Endodermal cell (in vitro differentiated cells): Measurements from ENCODE around the gene FRMPD2. TPM values are rescaled to one million over a fixed set of nuclear protein-coding genes. Genes with fewer than 3 reads are reported as not detected.

Experiments
- DNase-seq: peaks from one replicate; pipeline ENCODE4 v3.0.0-alpha.2; 2017
- H3K27ac ChIP-seq: 2 replicates; pipeline ENCODE4 v1.5.1; 2013; ENCODE audit warnings: mild to moderate bottlenecking, low read depth, low read length, moderate library complexity
- H3K27me3 ChIP-seq: 2 replicates; pipeline ENCODE4 v1.6.1; 2013; ENCODE audit warnings: mild to moderate bottlenecking, low read length, moderate library complexity; ENCODE audit not compliant: insufficient read depth, control insufficient read depth, poor library complexity, severe bottlenecking
- H3K36me3 ChIP-seq: 2 replicates; pipeline ENCODE4 v1.7.0; 2013; ENCODE audit warnings: mild to moderate bottlenecking, low read length, moderate library complexity; ENCODE audit not compliant: control insufficient read depth, insufficient read depth
- H3K4me1 ChIP-seq: one replicate; pipeline ENCODE4 v1.7.0; 2013; ENCODE audit warnings: low read length; ENCODE audit not compliant: control insufficient read depth, insufficient read depth
- H3K4me3 ChIP-seq: 2 replicates; pipeline ENCODE4 v1.5.1; 2013; ENCODE audit warnings: mild to moderate bottlenecking, low read length, moderate library complexity
- H3K9ac ChIP-seq: 2 replicates; pipeline ENCODE4 v1.6.1; 2013; ENCODE audit warnings: mild to moderate bottlenecking, low read length, moderate library complexity; ENCODE audit not compliant: poor library complexity, severe bottlenecking; ENCODE audit errors: extremely low read depth
- H3K9me3 ChIP-seq: 2 replicates; pipeline ENCODE4 v1.6.1; 2013; ENCODE audit warnings: mild to moderate bottlenecking, low read length, moderate library complexity; ENCODE audit not compliant: control insufficient read depth
- H3K27ac Mint-ChIP-seq: 2 replicates; pipeline ENCODE4 v1.8.0; 2020; ENCODE audit warnings: mixed read lengths
- H3K27me3 Mint-ChIP-seq: 2 replicates; pipeline ENCODE4 v1.8.0; 2021; ENCODE audit warnings: mild to moderate bottlenecking, mixed read lengths; ENCODE audit not compliant: insufficient read depth
- H3K36me3 Mint-ChIP-seq: 2 replicates; pipeline ENCODE4 v1.8.0; 2020; ENCODE audit warnings: low read depth, mixed read lengths
- H3K4me1 Mint-ChIP-seq: 2 replicates; pipeline ENCODE4 v1.8.0; 2020; ENCODE audit warnings: mixed read lengths
- H3K4me3 Mint-ChIP-seq: 2 replicates; pipeline ENCODE4 v1.8.0; 2020; ENCODE audit warnings: mild to moderate bottlenecking, moderate library complexity, mixed read lengths
- H3K9me3 Mint-ChIP-seq: 2 replicates; pipeline ENCODE4 v1.8.0; 2020; ENCODE audit warnings: mild to moderate bottlenecking, mixed read lengths
- WGBS, 2 experiments: methylation state at CpG; one replicate each; pipeline versions ENCODE4 v1.1.5 to v1.1.7; 2013; ENCODE audit warnings: missing lambda C conversion rate in 2 of 2, mixed read lengths in 1 of 2; ENCODE audit not compliant: insufficient coverage in 1 of 2, insufficient read length in 1 of 2; 5-methylcytosine and 5-hydroxymethylcytosine counted together
- total RNA-seq, 2 donors: library from RNA; stranded (reverse); fragmentation: NEBNext Ultra II Directional in 1 of 2; extraction: Animal tissue kit (Norgen Biotek cat#: 25700) in 1 of 2; gene quantifications; 2 replicates in 1 of 2; 3 replicates in 1 of 2; pipeline ENCODE4 v1.2.1, GENCODE V29; 2021
- TF ChIP-seq, protein P1 (sequence below): fragments of 200-600 bp; sonication (generic); conservative IDR thresholded peaks from 2 replicates; pipeline ENCODE4 v1.5.0; 2021; ENCODE audit warnings: antibody characterized with exemption, mild to moderate bottlenecking

Gene FRMPD2
- total RNA-seq, 2 donors from 2014 or later = 0.44 to 1.5 TPM

DNA sequence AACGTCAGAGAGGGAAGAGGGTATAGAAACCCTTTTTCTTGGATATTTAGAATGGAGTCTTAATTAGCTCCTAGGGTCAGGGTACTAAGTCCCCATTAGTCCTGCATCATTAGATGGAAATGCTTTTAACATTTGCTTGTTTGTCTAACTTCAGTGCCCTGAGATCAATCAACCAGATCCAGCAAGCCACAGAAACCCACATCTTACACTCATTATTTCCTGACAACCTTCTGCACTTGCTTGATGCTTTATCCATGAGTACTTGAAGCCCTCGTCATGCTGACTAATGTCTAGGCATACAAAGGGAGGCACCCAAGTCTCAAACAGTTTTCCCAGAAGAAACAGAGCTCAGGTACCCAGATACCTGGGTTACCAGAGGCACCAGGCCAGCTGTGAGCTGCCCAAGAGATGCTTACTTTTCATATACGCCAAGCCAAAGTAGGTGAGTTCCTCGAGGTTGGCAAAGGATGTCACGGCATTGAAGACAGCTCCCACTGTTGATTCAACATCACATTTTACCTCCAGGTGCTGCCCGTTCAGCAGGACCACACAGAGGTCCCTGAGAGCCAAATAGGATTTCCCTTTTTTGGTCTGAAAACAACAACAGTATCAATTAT lies 42.7 kb downstream of the FRMPD2 start:
- no peak overlapping the region for H3K4me3 Mint-ChIP-seq
- H3K27ac ChIP-seq = no peak overlapping the region

GRCh38 chr10:48231178-48231577 lies 43.3 kb downstream of the FRMPD2 start:
- no peak for DNase-seq
- WGBS, 2 experiments = 94 to 100% methylated on average over 2 of the region's 2 CpGs
- no peaks in the 10 kb centered on the region for H3K36me3 ChIP-seq

More for the DNA sequence above, 42.7 kb downstream of the FRMPD2 start:
- TF ChIP-seq, protein P1, sequence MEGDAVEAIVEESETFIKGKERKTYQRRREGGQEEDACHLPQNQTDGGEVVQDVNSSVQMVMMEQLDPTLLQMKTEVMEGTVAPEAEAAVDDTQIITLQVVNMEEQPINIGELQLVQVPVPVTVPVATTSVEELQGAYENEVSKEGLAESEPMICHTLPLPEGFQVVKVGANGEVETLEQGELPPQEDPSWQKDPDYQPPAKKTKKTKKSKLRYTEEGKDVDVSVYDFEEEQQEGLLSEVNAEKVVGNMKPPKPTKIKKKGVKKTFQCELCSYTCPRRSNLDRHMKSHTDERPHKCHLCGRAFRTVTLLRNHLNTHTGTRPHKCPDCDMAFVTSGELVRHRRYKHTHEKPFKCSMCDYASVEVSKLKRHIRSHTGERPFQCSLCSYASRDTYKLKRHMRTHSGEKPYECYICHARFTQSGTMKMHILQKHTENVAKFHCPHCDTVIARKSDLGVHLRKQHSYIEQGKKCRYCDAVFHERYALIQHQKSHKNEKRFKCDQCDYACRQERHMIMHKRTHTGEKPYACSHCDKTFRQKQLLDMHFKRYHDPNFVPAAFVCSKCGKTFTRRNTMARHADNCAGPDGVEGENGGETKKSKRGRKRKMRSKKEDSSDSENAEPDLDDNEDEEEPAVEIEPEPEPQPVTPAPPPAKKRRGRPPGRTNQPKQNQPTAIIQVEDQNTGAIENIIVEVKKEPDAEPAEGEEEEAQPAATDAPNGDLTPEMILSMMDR = no peak
- no peak overlapping the region for H3K27ac Mint-ChIP-seq
- H3K4me1 Mint-ChIP-seq = no peaks in the 10 kb centered on the region
- Histone ChIP-seq H3K9me3 (no peaks in the 10 kb centered on the region), H3K4me1 (no peaks in the 10 kb centered on the region), H3K9ac (no peak overlapping the region), H3K4me3 (no peak overlapping the region), H3K36me3 (no peaks in the 10 kb centered on the region), H3K27me3 (no peaks in the 10 kb centered on the region)
- WGBS, 2 experiments = 84 to 97% methylated on average over 6 of the region's 6 CpGs
- DNase-seq = no peak
- H3K36me3 Mint-ChIP-seq = no peaks in the 10 kb centered on the region
- H3K27me3 Mint-ChIP-seq = no peaks in the 10 kb centered on the region
- no peaks in the 10 kb centered on the region for H3K9me3 Mint-ChIP-seq

GRCh38 chr10:48227213-48227612 lies 47.3 kb downstream of the FRMPD2 start:
- no peak for DNase-seq
- Histone ChIP-seq H3K27ac (no peak overlapping the region), H3K9me3 (no peaks in the 10 kb centered on the region), H3K4me3 (no peak overlapping the region), H3K9ac (no peak overlapping the region), H3K27me3 (no peaks in the 10 kb centered on the region), H3K4me1 (no peaks in the 10 kb centered on the region), H3K36me3 (no peaks in the 10 kb centered on the region)
- H3K4me3 Mint-ChIP-seq = no peak overlapping the region
- TF ChIP-seq, protein P1 = no peak
- no peaks in the 10 kb centered on the region for H3K36me3 Mint-ChIP-seq
- no peak overlapping the region for H3K27ac Mint-ChIP-seq
- H3K27me3 Mint-ChIP-seq = peaks cover 17% of the 10 kb centered on the region
- WGBS, 2 experiments = 84 to 100% methylated on average over 1 to 6 of the region's 6 CpGs
- H3K4me1 Mint-ChIP-seq = no peaks in the 10 kb centered on the region
- H3K9me3 Mint-ChIP-seq = no peaks in the 10 kb centered on the region

More at GRCh38 chr10:48231178-48231577, 43.3 kb downstream of the FRMPD2 start:
- Histone ChIP-seq H3K4me1 (no peaks in the 10 kb centered on the region), H3K27ac (no peak overlapping the region), H3K27me3 (no peaks in the 10 kb centered on the region), H3K9me3 (no peaks in the 10 kb centered on the region), H3K9ac (no peak overlapping the region), H3K4me3 (no peak overlapping the region)
- Mint-ChIP-seq H3K27me3 (peaks cover 2% of the 10 kb centered on the region), H3K9me3 (no peaks in the 10 kb centered on the region), H3K36me3 (no peaks in the 10 kb centered on the region), H3K27ac (no peak overlapping the region), H3K4me1 (no peaks in the 10 kb centered on the region), H3K4me3 (no peak overlapping the region)
- TF ChIP-seq, protein P1 = no peak
